WTC11 (cell line): ENCODE measurements around the gene MESP2. TPM values are rescaled to one million over a fixed set of nuclear protein-coding genes. Genes with fewer than 3 reads are reported as not detected.

Experiments used
- ATAC-seq: fragments of 200-7000 bp; cut with Tn5 transposase; 2 replicates; pipeline ENCODE4 v1.10.0; 2021; ENCODE audit warnings: mild to moderate bottlenecking, moderate library complexity
- CTCF ChIA-PET: fragments of 300-600 bp; sonication (Branson Sonifier 250); formaldehyde crosslinking; loops from one replicate; lab custom pipeline; 2021; ENCODE audit warnings: antibody characterized with exemption; lab: Charles Lee
- POLR2A ChIA-PET: fragments of 350-600 bp; sonication (Branson Sonifier 250); formaldehyde crosslinking; loops from one replicate; lab custom pipeline; 2021; ENCODE audit warnings: antibody characterized with exemption; lab: Charles Lee
- DNase-seq: peaks from one replicate; pipeline ENCODE4 v3.0.0; 2021; ENCODE audit warnings: low spot score
- H3K27ac Mint-ChIP-seq: 2 replicates; pipeline ENCODE4 v1.8.0; 2021; ENCODE audit warnings: mixed read lengths
- H3K27me3 Mint-ChIP-seq: 2 replicates; pipeline ENCODE4 v1.8.0; 2021; ENCODE audit warnings: low read depth, mild to moderate bottlenecking, moderate library complexity, mixed read lengths
- H3K36me3 Mint-ChIP-seq: 2 replicates; pipeline ENCODE4 v1.8.0; 2021; ENCODE audit warnings: mixed read lengths
- H3K4me1 Mint-ChIP-seq: 2 replicates; pipeline ENCODE4 v1.8.0; 2022; ENCODE audit warnings: mixed read lengths
- H3K4me3 Mint-ChIP-seq: 2 replicates; pipeline ENCODE4 v1.8.0; 2021; ENCODE audit warnings: mild to moderate bottlenecking, moderate library complexity, mixed read lengths
- H3K9me3 Mint-ChIP-seq: 2 replicates; pipeline ENCODE4 v1.8.0; 2021; ENCODE audit warnings: mixed read lengths
- CTCF ChIP-seq: fragments of 200-600 bp; IDR thresholded peaks from 2 replicates; pipeline ENCODE4 v1.8.0; 2022; ENCODE audit warnings: antibody characterized with exemption
- ETV6 ChIP-seq: sonication (generic); formaldehyde crosslinking; IDR thresholded peaks from 2 replicates; pipeline ENCODE4 v1.8.1; 2022; ENCODE audit warnings: mild to moderate bottlenecking, missing genetic modification reagents
- GABPB1 ChIP-seq: sonication (generic); formaldehyde crosslinking; IDR thresholded peaks from 2 replicates; pipeline ENCODE4 v1.8.1; 2023; ENCODE audit warnings: mild to moderate bottlenecking, missing genetic modification reagents
- IRF1 ChIP-seq: sonication (generic); formaldehyde crosslinking; IDR thresholded peaks from 2 replicates; pipeline ENCODE4 v1.8.0; 2023; ENCODE audit warnings: missing genetic modification reagents
- IRF2 ChIP-seq: sonication (generic); formaldehyde crosslinking; IDR thresholded peaks from 2 replicates; pipeline ENCODE4 v1.8.0; 2022; ENCODE audit warnings: low read depth, missing genetic modification reagents, borderline replicate concordance
- NFATC4 ChIP-seq: fragments of 250-450 bp; sonication (Bioruptor Pico); IDR thresholded peaks from 2 replicates; pipeline ENCODE4 v1.9.0; 2021; ENCODE audit warnings: mild to moderate bottlenecking
- OVOL2 ChIP-seq: fragments of 250-450 bp; sonication (Bioruptor Pico); IDR thresholded peaks from 2 replicates; pipeline ENCODE4 v1.9.0; 2021; ENCODE audit warnings: mild to moderate bottlenecking, borderline replicate concordance
- SMAD3 ChIP-seq: sonication (generic); formaldehyde crosslinking; IDR thresholded peaks from 2 replicates; pipeline ENCODE4 v1.8.0; 2022; ENCODE audit warnings: missing genetic modification reagents, mild to moderate bottlenecking, borderline replicate concordance
- SP1 ChIP-seq: sonication (generic); formaldehyde crosslinking; conservative IDR thresholded peaks from 2 replicates; pipeline ENCODE4 v1.8.1; 2022; ENCODE audit warnings: missing genetic modification reagents
- STAT6 ChIP-seq: sonication (generic); formaldehyde crosslinking; conservative IDR thresholded peaks from 2 replicates; pipeline ENCODE4 v1.8.1; 2023; ENCODE audit warnings: mild to moderate bottlenecking, low read depth, missing genetic modification reagents, moderate library complexity
- TEAD1 ChIP-seq: sonication (generic); formaldehyde crosslinking; IDR thresholded peaks from 2 replicates; pipeline ENCODE4 v1.8.0; 2022; ENCODE audit warnings: mild to moderate bottlenecking, missing genetic modification reagents
- TP53 ChIP-seq: sonication (generic); formaldehyde crosslinking; IDR thresholded peaks from 2 replicates; pipeline ENCODE4 v1.8.1; 2023; ENCODE audit warnings: mild to moderate bottlenecking, missing genetic modification reagents
- ZNF138 ChIP-seq: sonication (generic); formaldehyde crosslinking; conservative IDR thresholded peaks from 2 replicates; pipeline ENCODE4 v1.8.1; 2022; ENCODE audit warnings: mild to moderate bottlenecking, moderate library complexity, missing genetic modification reagents
- ZNF416 ChIP-seq: fragments of 250-450 bp; sonication (Bioruptor Pico); IDR thresholded peaks from 2 replicates; pipeline ENCODE4 v1.9.0; 2021; ENCODE audit warnings: mild to moderate bottlenecking, inconsistent platforms
- ZNF425 ChIP-seq: fragments of 250-450 bp; sonication (Bioruptor Pico); conservative IDR thresholded peaks from 2 replicates; pipeline ENCODE4 v1.9.0; 2021; ENCODE audit warnings: mild to moderate bottlenecking
- total RNA-seq: library from RNA; stranded (reverse); gene quantifications from 3 replicates; pipeline ENCODE4 v1.2.3, GENCODE V29; 2021
- TF ChIP-seq, protein P1 (sequence below): sonication (generic); formaldehyde crosslinking; IDR thresholded peaks from 2 replicates; pipeline ENCODE4 v1.8.1; 2023; ENCODE audit warnings: mild to moderate bottlenecking, moderate library complexity, missing genetic modification reagents
- TF ChIP-seq, protein P2 (sequence below): sonication (generic); formaldehyde crosslinking; IDR thresholded peaks from 2 replicates; pipeline ENCODE4 v1.8.0; 2022; ENCODE audit warnings: mild to moderate bottlenecking, missing genetic modification reagents
- TF ChIP-seq, protein P3 (sequence below): sonication (generic); formaldehyde crosslinking; IDR thresholded peaks from 2 replicates; pipeline ENCODE4 v1.8.1; 2023; ENCODE audit warnings: mild to moderate bottlenecking, missing genetic modification reagents, borderline replicate concordance

Gene MESP2
- total RNA-seq, 1 experiment from 2014 or later, result 0.68 TPM

DNA sequence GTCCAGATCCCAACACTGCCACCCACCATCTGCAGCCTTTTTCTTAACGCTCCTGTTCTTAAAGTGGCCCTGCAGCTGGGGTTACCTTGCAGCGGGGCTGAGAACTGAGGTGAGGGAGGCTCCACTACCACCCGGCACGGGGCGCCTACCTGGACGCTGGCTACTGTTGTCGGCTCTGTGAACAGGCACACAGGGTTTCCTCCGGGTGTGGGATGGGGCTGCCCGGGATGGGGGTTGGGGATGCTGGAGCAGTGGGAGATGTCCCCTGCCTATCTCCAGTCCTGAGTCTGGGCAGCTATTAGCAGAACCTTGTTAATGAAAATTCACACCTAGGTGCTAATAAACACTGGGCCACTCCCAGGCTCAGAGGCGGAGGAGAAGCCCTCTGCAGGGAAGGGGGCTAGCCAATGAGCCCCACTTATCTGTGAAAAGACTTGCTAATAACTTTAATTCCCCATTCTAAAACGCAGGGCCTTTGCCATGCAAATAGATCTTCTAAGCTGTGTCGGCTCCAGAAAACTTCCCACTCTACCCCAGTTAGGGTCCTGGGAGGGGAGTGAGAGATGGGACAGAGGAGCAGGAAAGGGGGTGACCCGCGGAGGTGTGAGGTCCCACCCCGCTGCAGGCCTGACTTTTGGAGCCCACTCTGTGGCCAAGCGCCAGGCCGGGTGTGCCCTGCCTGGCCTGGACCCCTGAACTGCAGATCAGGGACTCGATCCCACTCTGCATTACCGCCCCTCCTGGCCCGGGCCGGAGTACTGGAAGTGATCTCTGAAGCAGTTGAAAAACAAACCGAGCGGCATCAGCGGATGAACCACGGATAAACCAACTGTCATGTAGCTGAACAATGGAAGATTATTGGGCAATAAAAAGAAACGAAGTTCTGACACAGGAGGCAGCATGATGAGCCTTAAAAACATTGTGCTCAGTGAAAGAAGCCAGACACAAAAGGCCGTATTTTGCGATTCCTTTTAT lies 28.1 kb upstream of the MESP2 start:
- no peak overlapping the region for H3K27ac Mint-ChIP-seq
- peak; percentile 34 for DNase-seq
- TF ChIP-seq CTCF (no peak), ZNF416 (CRISPR knock-in tag) (no peak), TP53 (CRISPR knock-in tag) (no peak), ZNF138 (CRISPR knock-in tag) (no peak), IRF1 (CRISPR knock-in tag) (no peak), IRF2 (CRISPR knock-in tag) (no peak)
- TF ChIP-seq, protein P1, sequence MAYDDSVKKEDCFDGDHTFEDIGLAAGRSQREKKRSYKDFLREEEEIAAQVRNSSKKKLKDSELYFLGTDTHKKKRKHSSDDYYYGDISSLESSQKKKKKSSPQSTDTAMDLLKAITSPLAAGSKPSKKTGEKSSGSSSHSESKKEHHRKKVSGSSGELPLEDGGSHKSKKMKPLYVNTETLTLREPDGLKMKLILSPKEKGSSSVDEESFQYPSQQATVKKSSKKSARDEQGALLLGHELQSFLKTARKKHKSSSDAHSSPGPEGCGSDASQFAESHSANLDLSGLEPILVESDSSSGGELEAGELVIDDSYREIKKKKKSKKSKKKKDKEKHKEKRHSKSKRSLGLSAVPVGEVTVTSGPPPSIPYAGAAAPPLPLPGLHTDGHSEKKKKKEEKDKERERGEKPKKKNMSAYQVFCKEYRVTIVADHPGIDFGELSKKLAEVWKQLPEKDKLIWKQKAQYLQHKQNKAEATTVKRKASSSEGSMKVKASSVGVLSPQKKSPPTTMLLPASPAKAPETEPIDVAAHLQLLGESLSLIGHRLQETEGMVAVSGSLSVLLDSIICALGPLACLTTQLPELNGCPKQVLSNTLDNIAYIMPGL (CRISPR knock-in tag), result no peak
- H3K36me3 Mint-ChIP-seq, result no peaks in the 10 kb centered on the region
- H3K4me1 Mint-ChIP-seq, result peaks cover 20% of the 10 kb centered on the region; the same call in 1 of the 2 replicates
- H3K9me3 Mint-ChIP-seq, result no peaks in the 10 kb centered on the region
- ChIA-PET POLR2A (interaction anchor here (0.5 to 1.1 kb wide), 2 partner anchors 13 to 374 kb away, joined by 3 read pairs; no protein-coding TSS in a partner anchor), CTCF (interaction anchor here (0.7 to 6.7 kb wide), 6 partner anchors 9 to 223 kb away, joined by 3 to 54 read pairs (median 4); no protein-coding TSS in a partner anchor)
- peaks cover 18% of the 10 kb centered on the region for H3K27me3 Mint-ChIP-seq
- H3K4me3 Mint-ChIP-seq, result no peak overlapping the region
- ATAC-seq, result peak; percentile 4

- POLR2A ChIA-PET, result interaction anchor here (1.7 kb wide), 1 partner anchor 11 kb away, joined by 4 read pairs; no protein-coding TSS in a partner anchor
- H3K9me3 Mint-ChIP-seq, result no peaks in the 10 kb centered on the region
- H3K4me3 Mint-ChIP-seq, result no peak overlapping the region
- CTCF ChIA-PET, result interaction anchor here (2.5 to 6.7 kb wide), 4 partner anchors 8 to 257 kb away, joined by 6 to 54 read pairs (median 13); no protein-coding TSS in a partner anchor
- ATAC-seq (no peak), DNase-seq (no peak)
- H3K36me3 Mint-ChIP-seq, result no peaks in the 10 kb centered on the region
- H3K4me1 Mint-ChIP-seq, result peaks cover 20% of the 10 kb centered on the region; the same call in 1 of the 2 replicates
- H3K27ac Mint-ChIP-seq, result no peak overlapping the region
- peaks cover 29% of the 10 kb centered on the region for H3K27me3 Mint-ChIP-seq
- no peak for TF ChIP-seq GABPB1
- TF ChIP-seq ETV6 (CRISPR knock-in tag), result no peak
- TF ChIP-seq STAT6 (CRISPR knock-in tag), result no peak
- TF ChIP-seq IRF2 (CRISPR knock-in tag), result no peak
- TF ChIP-seq TP53 (CRISPR knock-in tag), result no peak
- no peak for TF ChIP-seq SP1 (CRISPR knock-in tag)
- TF ChIP-seq, protein P2, sequence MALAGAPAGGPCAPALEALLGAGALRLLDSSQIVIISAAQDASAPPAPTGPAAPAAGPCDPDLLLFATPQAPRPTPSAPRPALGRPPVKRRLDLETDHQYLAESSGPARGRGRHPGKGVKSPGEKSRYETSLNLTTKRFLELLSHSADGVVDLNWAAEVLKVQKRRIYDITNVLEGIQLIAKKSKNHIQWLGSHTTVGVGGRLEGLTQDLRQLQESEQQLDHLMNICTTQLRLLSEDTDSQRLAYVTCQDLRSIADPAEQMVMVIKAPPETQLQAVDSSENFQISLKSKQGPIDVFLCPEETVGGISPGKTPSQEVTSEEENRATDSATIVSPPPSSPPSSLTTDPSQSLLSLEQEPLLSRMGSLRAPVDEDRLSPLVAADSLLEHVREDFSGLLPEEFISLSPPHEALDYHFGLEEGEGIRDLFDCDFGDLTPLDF (CRISPR knock-in tag), result no peak
- no peak for TF ChIP-seq TEAD1 (CRISPR knock-in tag)
- TF ChIP-seq, protein P3, sequence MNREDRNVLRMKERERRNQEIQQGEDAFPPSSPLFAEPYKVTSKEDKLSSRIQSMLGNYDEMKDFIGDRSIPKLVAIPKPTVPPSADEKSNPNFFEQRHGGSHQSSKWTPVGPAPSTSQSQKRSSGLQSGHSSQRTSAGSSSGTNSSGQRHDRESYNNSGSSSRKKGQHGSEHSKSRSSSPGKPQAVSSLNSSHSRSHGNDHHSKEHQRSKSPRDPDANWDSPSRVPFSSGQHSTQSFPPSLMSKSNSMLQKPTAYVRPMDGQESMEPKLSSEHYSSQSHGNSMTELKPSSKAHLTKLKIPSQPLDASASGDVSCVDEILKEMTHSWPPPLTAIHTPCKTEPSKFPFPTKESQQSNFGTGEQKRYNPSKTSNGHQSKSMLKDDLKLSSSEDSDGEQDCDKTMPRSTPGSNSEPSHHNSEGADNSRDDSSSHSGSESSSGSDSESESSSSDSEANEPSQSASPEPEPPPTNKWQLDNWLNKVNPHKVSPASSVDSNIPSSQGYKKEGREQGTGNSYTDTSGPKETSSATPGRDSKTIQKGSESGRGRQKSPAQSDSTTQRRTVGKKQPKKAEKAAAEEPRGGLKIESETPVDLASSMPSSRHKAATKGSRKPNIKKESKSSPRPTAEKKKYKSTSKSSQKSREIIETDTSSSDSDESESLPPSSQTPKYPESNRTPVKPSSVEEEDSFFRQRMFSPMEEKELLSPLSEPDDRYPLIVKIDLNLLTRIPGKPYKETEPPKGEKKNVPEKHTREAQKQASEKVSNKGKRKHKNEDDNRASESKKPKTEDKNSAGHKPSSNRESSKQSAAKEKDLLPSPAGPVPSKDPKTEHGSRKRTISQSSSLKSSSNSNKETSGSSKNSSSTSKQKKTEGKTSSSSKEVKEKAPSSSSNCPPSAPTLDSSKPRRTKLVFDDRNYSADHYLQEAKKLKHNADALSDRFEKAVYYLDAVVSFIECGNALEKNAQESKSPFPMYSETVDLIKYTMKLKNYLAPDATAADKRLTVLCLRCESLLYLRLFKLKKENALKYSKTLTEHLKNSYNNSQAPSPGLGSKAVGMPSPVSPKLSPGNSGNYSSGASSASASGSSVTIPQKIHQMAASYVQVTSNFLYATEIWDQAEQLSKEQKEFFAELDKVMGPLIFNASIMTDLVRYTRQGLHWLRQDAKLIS, result no peak
- no peak for TF ChIP-seq SMAD3 (CRISPR knock-in tag)
- no peak for TF ChIP-seq NFATC4
- TF ChIP-seq ZNF425, result no peak
- TF ChIP-seq OVOL2, result no peak
These were observed 27.1 kb upstream of the MESP2 start for GRCh38 chr15:89749054-89749453.
